ENCODE data around the gene AKR7A3.

- TF ChIP-seq FOS (IDR thresholded peaks at IDR 0.05; ENCODE audit: extremely low read depth, insufficient read length) (no peak), MXI1 (IDR thresholded peaks at IDR 0.05; ENCODE audit: low read depth, low read length) (no peak), FOXJ2 (tag; IDR thresholded peaks at IDR 0.05) (no peak), POLR2AphosphoS5 (IDR thresholded peaks at IDR 0.05; ENCODE audit: control insufficient read depth, insufficient read depth, low read depth, low read length) (no peak), SMAD3 (CRISPR knock-in tag; conservative IDR thresholded peaks at IDR 0.05) (no peak), CTCF (IDR thresholded peaks at IDR 0.05 in 2 of 3, conservative IDR thresholded peaks at IDR 0.05 in 1 of 3; ENCODE audit: insufficient read depth in 2 of 3, low read depth in 1 of 3, low read length in 3 of 3) (no peak)
Observed at GRCh38 chr1:19294638-19295037, 6.1 kb upstream of the AKR7A3 start.

All from K562 (cell line).